ENCODE results near the gene LGMN.

LGMN gene

GRCh38 chr14:92704821-92705220 lies 43.6 kb downstream of the LGMN start:
- H3K4me3 ChIP-seq (replicated peaks; ENCODE audit: low read depth, low read length): no peak overlapping the region
- no peak for DNase-seq (ENCODE audit: low read depth)
- no peak for TF ChIP-seq CTCF (IDR thresholded peaks at IDR 0.05; ENCODE audit: low read length, missing control alignments)

GRCh38 chr14:92704036-92704804 lies 44.2 kb downstream of the LGMN start:
- TF ChIP-seq CTCF (IDR thresholded peaks at IDR 0.05; ENCODE audit: low read length, missing control alignments): no peak
- no peak for DNase-seq (ENCODE audit: low read depth)
- H3K4me3 ChIP-seq (replicated peaks; ENCODE audit: low read depth, low read length): no peak overlapping the region

- H3K4me3 ChIP-seq (replicated peaks; ENCODE audit: low read depth, low read length): no peak overlapping the region
- no peak for DNase-seq (ENCODE audit: low read depth)
- TF ChIP-seq CTCF (IDR thresholded peaks at IDR 0.05; ENCODE audit: low read length, missing control alignments): no peak
Observed at GRCh38 chr14:92703516-92703915, 44.9 kb downstream of the LGMN start.

- no peak for DNase-seq (ENCODE audit: low read depth)
- H3K4me3 ChIP-seq (replicated peaks; ENCODE audit: low read depth, low read length): no peak overlapping the region
- TF ChIP-seq CTCF (IDR thresholded peaks at IDR 0.05; ENCODE audit: low read length, missing control alignments): no peak
Observed at GRCh38 chr14:92702441-92702918, 45.9 kb downstream of the LGMN start.

- no peak overlapping the region for H3K4me3 ChIP-seq (replicated peaks; ENCODE audit: low read depth, low read length)
- no peak for DNase-seq (ENCODE audit: low read depth)
- TF ChIP-seq CTCF (IDR thresholded peaks at IDR 0.05; ENCODE audit: low read length, missing control alignments): no peak
Observed at GRCh38 chr14:92701826-92702225, 46.6 kb downstream of the LGMN start.

GRCh38 chr14:92698393-92698792 lies 50.0 kb downstream of the LGMN start:
- peak; percentile 23 for DNase-seq (ENCODE audit: low read depth)
- TF ChIP-seq CTCF (IDR thresholded peaks at IDR 0.05; ENCODE audit: low read length, missing control alignments): no peak
- no peak overlapping the region for H3K4me3 ChIP-seq (replicated peaks; ENCODE audit: low read depth, low read length)

- no peak for DNase-seq (ENCODE audit: low read depth)
- no peak for TF ChIP-seq CTCF (IDR thresholded peaks at IDR 0.05; ENCODE audit: low read length, missing control alignments)
- H3K4me3 ChIP-seq (replicated peaks; ENCODE audit: low read depth, low read length): no peak overlapping the region
Observed at GRCh38 chr14:92696366-92696765, 52.1 kb downstream of the LGMN start.
